ENCODE measurements around the gene SORCS3. TPM values are rescaled to one million over a fixed set of nuclear protein-coding genes. Genes with fewer than 3 reads are reported as not detected.

The SORCS3 gene
- total RNA-seq, 1 experiment from 2014 or later: 0.04 TPM

DNA sequence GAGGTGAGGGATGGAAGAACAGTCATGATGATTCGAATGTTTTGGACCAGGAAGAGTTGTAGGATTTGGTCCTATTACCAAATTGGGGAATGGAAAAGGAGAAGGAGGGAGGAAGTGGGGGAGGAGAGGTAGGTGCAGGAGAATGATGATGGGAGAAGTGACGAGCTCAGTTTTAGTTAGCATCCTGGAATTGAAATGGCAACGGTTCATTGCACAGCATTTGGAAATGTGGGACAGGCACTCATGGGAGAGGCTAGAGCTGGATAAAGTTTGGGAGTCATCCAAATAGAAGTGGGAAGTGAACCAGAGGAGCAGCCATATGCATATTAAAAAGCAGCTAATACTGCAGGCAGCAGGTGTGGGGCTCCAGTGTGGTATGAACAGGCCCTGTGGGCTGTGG is 253.6 kb downstream of the SORCS3 start:
- Histone ChIP-seq H3K56ac (ENCODE audit: insufficient read length, low read depth, low read length) (no peak overlapping the region), H3T11ph (ENCODE audit: low read length) (no peak overlapping the region), H3K18ac (ENCODE audit: insufficient read length, low read depth, low read length) (no peak overlapping the region), H3K4ac (ENCODE audit: low read depth, low read length) (no peak overlapping the region), H3K4me1 (ENCODE audit: insufficient read depth, low read length) (no peaks in the 10 kb centered on the region), H2AK5ac (ENCODE audit: insufficient read length, low read length) (no peak overlapping the region), H4K91ac (ENCODE audit: insufficient read length, low read depth, low read length) (no peak overlapping the region), H4K20me1 (ENCODE audit: control insufficient read depth, insufficient read depth, insufficient read length) (no peaks in the 10 kb centered on the region), H3K79me2 (ENCODE audit: insufficient read depth, low read length) (no peaks in the 10 kb centered on the region), H2BK120ac (ENCODE audit: low read depth, low read length, poor library complexity, severe bottlenecking) (no peak overlapping the region), H2BK20ac (ENCODE audit: low read depth, low read length, poor library complexity, severe bottlenecking) (no peak overlapping the region), H2BK15ac (ENCODE audit: low read depth, low read length) (no peak overlapping the region), H4K8ac (replicated peaks; ENCODE audit: insufficient read length, low read depth, low read length) (no peak overlapping the region), H2BK5ac (ENCODE audit: insufficient read length, low read length) (no peak overlapping the region), H3K27me3 (ENCODE audit: insufficient read depth, low read length) (no peaks in the 10 kb centered on the region), H3K14ac (ENCODE audit: insufficient read depth, low read length) (no peak overlapping the region), H3K27ac (ENCODE audit: insufficient read length, low read depth, low read length) (no peak overlapping the region), H3K9ac (ENCODE audit: extremely low read depth, insufficient read length, low read length) (no peak overlapping the region), H3K9me3 (ENCODE audit: control insufficient read depth, low read depth, low read length) (no peaks in the 10 kb centered on the region), H3K23ac (ENCODE audit: insufficient read length, low read depth, low read length) (no peak overlapping the region), H3K4me2 (ENCODE audit: insufficient read depth, insufficient read length, low read length) (no peak overlapping the region), H2BK12ac (ENCODE audit: insufficient read length, low read depth, low read length) (no peak overlapping the region), H3K79me1 (ENCODE audit: insufficient read depth, low read depth, low read length, poor library complexity, severe bottlenecking) (no peaks in the 10 kb centered on the region), H4K5ac (ENCODE audit: insufficient read length, low read depth, low read length) (no peak overlapping the region), H2AFZ (ENCODE audit: low read length) (no peak overlapping the region), H3K23me2 (ENCODE audit: insufficient read length, low read depth, low read length, poor library complexity, severe bottlenecking) (no peaks in the 10 kb centered on the region)
- peaks cover 8% of the 10 kb centered on the region for H3K27me3 Mint-ChIP-seq (ENCODE audit: low read depth)
- H3K9me3 Mint-ChIP-seq: no peaks in the 10 kb centered on the region
- WGBS (ENCODE audit: extremely low coverage, insufficient read length, low lambda C conversion rate): no CpG with 5 or more reads among the region's 3 CpGs
- no peak overlapping the region for H3K4me3 Mint-ChIP-seq
- TF ChIP-seq, protein P1, sequence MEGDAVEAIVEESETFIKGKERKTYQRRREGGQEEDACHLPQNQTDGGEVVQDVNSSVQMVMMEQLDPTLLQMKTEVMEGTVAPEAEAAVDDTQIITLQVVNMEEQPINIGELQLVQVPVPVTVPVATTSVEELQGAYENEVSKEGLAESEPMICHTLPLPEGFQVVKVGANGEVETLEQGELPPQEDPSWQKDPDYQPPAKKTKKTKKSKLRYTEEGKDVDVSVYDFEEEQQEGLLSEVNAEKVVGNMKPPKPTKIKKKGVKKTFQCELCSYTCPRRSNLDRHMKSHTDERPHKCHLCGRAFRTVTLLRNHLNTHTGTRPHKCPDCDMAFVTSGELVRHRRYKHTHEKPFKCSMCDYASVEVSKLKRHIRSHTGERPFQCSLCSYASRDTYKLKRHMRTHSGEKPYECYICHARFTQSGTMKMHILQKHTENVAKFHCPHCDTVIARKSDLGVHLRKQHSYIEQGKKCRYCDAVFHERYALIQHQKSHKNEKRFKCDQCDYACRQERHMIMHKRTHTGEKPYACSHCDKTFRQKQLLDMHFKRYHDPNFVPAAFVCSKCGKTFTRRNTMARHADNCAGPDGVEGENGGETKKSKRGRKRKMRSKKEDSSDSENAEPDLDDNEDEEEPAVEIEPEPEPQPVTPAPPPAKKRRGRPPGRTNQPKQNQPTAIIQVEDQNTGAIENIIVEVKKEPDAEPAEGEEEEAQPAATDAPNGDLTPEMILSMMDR (conservative IDR thresholded peaks at IDR 0.05): no peak
- no peaks in the 10 kb centered on the region for H3K4me1 Mint-ChIP-seq
- H3K27ac Mint-ChIP-seq: no peak overlapping the region
- peaks cover 0 to 5% (median 0%) of the 10 kb centered on the region in 3 experiments; a peak in 2 of 7 replicates for H3K36me3 Mint-ChIP-seq (ENCODE audit: insufficient read depth in 1 of 3, low read depth in 3 of 3)
- DNase-seq: no peak

Measured in H9 (cell line).